Choroid plexus epithelial cell (primary cell): ENCODE measurements around the gene LDB1.

Experiments
- DNase-seq: peaks from one replicate; pipeline ENCODE4 v3.0.0-alpha.2; 2010; ENCODE audit warnings: low read depth
- H3K4me3 ChIP-seq: 2 replicates; pipeline ENCODE4 v1.5.1; 2011; ENCODE audit warnings: low read depth, mild to moderate bottlenecking, control low read depth, low read length, moderate library complexity
- CTCF ChIP-seq: conservative IDR thresholded peaks from 2 replicates; pipeline ENCODE4 v1.5.1; 2011; ENCODE audit warnings: low read depth, mild to moderate bottlenecking, control low read depth, inconsistent platforms, low read length, moderate library complexity

Gene LDB1

DNA sequence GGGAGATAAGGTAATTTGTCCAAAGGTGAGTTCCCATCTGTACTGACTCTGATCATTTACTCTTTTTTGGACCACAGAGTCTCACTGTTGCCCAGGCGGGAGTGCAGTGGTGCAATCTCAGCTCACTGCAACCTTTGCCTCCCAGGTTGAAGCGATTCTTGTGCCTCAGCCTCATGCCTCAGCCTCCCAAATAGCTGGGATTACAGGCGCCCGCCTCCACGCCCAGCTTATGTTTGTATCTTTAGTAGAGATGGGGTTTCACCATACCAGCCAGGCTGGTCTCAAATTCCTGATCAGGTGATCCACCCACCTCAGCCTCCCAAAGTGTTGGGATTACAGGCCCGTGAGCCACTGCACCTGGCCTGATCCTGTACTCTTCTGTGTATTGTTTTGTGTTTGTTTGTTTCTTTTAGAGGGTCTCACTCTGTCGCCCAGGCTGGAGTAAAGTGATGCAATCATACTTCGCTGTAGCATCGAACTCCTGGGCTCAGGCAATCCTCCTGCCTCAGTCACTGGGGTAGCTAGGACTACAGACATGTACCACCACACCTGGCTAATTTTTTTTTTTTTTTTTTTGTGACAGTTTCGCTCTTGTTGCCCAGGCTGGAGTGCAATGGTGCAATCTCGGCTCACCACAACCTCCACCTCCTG, 34.4 kb upstream of the LDB1 start:
- TF ChIP-seq CTCF = no peak
- DNase-seq = no peak
- no peak overlapping the region for H3K4me3 ChIP-seq

GRCh38 chr10:102153093-102153620, 33.0 kb upstream of the LDB1 start:
- DNase-seq = peak; percentile 27
- peak overlapping the region; percentile 95 for H3K4me3 ChIP-seq
- no peak for TF ChIP-seq CTCF

GRCh38 chr10:102152545-102152890, 32.4 kb upstream of the LDB1 start:
- no peak for TF ChIP-seq CTCF
- DNase-seq = peak; percentile 39
- peak overlapping the region; percentile 95 for H3K4me3 ChIP-seq

DNA sequence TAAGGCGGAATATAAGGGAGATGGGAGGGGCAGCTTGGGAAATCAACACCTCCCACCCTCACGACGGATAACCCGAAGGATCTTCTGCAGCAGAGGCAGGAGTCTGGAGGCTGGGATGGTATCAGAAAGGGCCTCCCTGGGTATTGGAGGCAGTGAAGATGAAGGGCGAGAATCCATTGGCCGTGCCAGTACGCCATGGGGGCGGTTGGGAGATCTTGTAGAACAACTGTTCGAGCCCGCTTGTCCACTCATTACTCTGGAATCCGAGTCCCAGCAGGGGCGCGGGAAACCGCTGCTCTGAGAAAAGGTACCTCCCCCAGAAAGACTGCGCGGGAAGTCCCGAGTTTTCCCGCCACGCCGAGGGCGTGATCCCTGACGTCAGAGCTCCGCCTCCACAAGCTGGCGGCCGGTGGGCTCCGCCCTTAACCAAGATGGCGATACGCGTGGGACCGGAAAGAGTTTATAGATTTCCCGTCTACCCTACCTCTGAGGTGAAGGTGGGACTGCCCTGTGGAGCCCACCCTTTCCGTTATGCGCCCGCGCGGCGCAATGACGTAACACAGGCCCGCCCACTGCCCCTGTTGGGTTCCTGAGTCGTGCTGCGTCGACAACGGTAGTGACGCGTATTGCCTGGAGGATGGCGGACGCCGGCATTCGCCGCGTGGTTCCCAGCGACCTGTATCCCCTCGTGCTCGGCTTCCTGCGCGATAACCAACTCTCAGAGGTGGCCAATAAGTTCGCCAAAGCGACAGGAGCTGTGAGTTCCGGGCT, 31.8 kb upstream of the LDB1 start, which contains the start of gene NOLC1:
Gene NOLC1, plus strand, starts transcription at position 616 of the 771 bp plus-strand sequence. Its CDS starts 22 bp downstream, at position 638.
- peak; percentile 100 for DNase-seq
- peak within 1 kb of the TSS; percentile 95 for H3K4me3 ChIP-seq
- no peak for TF ChIP-seq CTCF

- peak overlapping the region; percentile 45 for H3K4me3 ChIP-seq
- TF ChIP-seq CTCF = no peak
- peak; percentile 67 for DNase-seq
Observed at GRCh38 chr10:102150970-102151773, 31.0 kb upstream of the LDB1 start.

DNA sequence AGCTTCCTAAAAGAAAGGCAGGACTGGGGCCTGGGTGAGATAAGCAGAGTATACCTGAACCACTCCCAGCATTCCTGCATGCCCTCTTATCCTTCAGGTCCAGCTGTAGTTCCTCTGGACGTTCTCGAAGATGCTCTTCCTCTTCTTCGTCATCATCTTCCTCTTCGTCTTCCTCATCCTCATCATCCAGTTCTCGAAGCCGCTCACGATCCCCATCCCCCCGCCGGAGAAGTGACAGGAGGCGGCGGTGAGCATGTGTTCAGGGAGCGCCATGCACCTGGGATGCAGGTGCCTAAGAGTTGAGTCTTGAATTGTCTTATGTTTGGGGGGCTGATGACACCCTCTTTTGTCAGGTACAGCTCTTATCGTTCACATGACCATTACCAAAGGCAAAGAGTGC, 28.1 kb upstream of the LDB1 start:
- no peak for TF ChIP-seq CTCF
- H3K4me3 ChIP-seq = no peak overlapping the region
- DNase-seq = no peak
